HL-60 (cell line): Measurements from ENCODE around the gene PTPN9.
"Not testable (repeated sequence)": the region's sequence is repeated elsewhere in the genome, so short reads cannot be mapped to it uniquely, and the experiment has no call there.

Experiments
- DNase-seq, 2 experiments: peaks; one replicate each; pipeline ENCODE4 v3.0.0-alpha.2; 2010 to 2020; ENCODE audit warnings: low read depth in 1 of 2, low spot score in 1 of 2
- H3K27ac ChIP-seq: fragments of 250-450 bp; sonication (Bioruptor Pico); replicated peaks from 2 replicates; pipeline ENCODE4 v1.5.1; 2020; ENCODE audit warnings: mild to moderate bottlenecking, moderate library complexity
- H3K27me3 ChIP-seq: fragments of 250-450 bp; sonication (Bioruptor Pico); 2 replicates; pipeline ENCODE4 v1.5.1; 2021; ENCODE audit warnings: mild to moderate bottlenecking, moderate library complexity; ENCODE audit not compliant: insufficient read depth, poor library complexity, severe bottlenecking
- H3K4me3 ChIP-seq: replicated peaks from 2 replicates; pipeline ENCODE4 v1.5.1; 2011; ENCODE audit warnings: mild to moderate bottlenecking, control low read depth, low read length; ENCODE audit not compliant: insufficient read depth
- CTCF ChIP-seq: IDR thresholded peaks from one replicate; pipeline ENCODE4 v1.5.1; 2011; ENCODE audit warnings: low read length, control low read depth, inconsistent platforms; ENCODE audit not compliant: insufficient read depth
- GABPA ChIP-seq: IDR thresholded peaks from 2 replicates; pipeline ENCODE4 v1.6.1; 2012; ENCODE audit warnings: low read depth
- POLR2AphosphoS5 ChIP-seq: IDR thresholded peaks from 2 replicates; pipeline ENCODE4 v1.6.1; 2012; ENCODE audit warnings: low read depth
- REST ChIP-seq: IDR thresholded peaks from 2 replicates; pipeline ENCODE4 v1.6.1; 2012; ENCODE audit warnings: low read depth; ENCODE audit not compliant: insufficient replicate concordance
- SPI1 ChIP-seq: IDR thresholded peaks from 2 replicates; pipeline ENCODE4 v1.6.1; 2012; ENCODE audit warnings: low read depth, mild to moderate bottlenecking, borderline replicate concordance

Gene PTPN9

GRCh38 chr15:75502360-75502759 is 76.8 kb downstream of the PTPN9 start:
- Histone ChIP-seq H3K27me3 (no peaks in the 10 kb centered on the region), H3K4me3 (no peak overlapping the region)
- TF ChIP-seq GABPA (no peak), CTCF (no peak), POLR2AphosphoS5 (no peak), REST (no peak), SPI1 (no peak)

GRCh38 chr15:75493732-75494131 is 85.4 kb downstream of the PTPN9 start:
- TF ChIP-seq GABPA: no peak
- TF ChIP-seq SPI1: no peak
- no peak for TF ChIP-seq REST
- no peak for TF ChIP-seq POLR2AphosphoS5
- no peak for TF ChIP-seq CTCF
- DNase-seq: no peak
- Histone ChIP-seq H3K27me3 (no peaks in the 10 kb centered on the region), H3K27ac (no peak overlapping the region), H3K4me3 (no peak overlapping the region)

More at GRCh38 chr15:75502360-75502759, 76.8 kb downstream of the PTPN9 start:
- no peak overlapping the region for H3K27ac ChIP-seq
- DNase-seq: no peak

- H3K4me3 ChIP-seq: no peak overlapping the region
- no peak overlapping the region for H3K27ac ChIP-seq
- DNase-seq: no peak
- TF ChIP-seq REST (no peak), SPI1 (no peak), GABPA (no peak), CTCF (no peak), POLR2AphosphoS5 (no peak)
- H3K27me3 ChIP-seq: no peaks in the 10 kb centered on the region
Observed at GRCh38 chr15:75483961-75484360, 95.2 kb downstream of the PTPN9 start.

DNA sequence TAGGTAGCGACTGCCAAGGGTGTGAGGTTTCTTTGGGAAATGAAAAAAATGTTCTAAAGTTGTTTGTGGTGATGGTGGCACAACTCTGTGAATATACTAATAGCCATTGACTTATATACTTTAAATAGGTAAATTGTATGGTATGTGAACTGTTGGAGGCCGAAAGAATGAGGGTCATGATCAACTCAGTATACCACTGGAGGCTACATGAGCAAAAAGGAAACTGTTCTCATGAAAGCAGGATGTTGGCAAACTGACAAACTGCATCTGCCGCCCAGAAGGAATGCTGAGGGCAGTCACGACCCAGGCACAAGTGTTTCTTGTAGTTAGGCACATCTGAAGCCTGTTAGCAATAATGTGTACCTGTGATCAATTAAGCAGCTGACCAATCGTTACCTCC is 95.6 kb downstream of the PTPN9 start:
- H3K27me3 ChIP-seq, DNase-seq, H3K4me3 ChIP-seq, H3K27ac ChIP-seq: not testable (repeated sequence)
